GM12878 (cell line): Measurements from ENCODE around the gene MGRN1. TPM values are rescaled to one million over a fixed set of nuclear protein-coding genes. Genes with fewer than 3 reads are reported as not detected.

Experiments
- ATAC-seq: fragments of 200-7000 bp; cut with Tn5 transposase; 3 replicates; pipeline ENCODE4 v1.9.1; 2020; ENCODE audit warnings: mild to moderate bottlenecking, moderate library complexity
- BruUV-seq: library from RNA; stranded (reverse); fragments of 400-500 nt; replicated peaks from 2 replicates; lab custom pipeline; 2021; lab: Mats Ljungman, UMichigan
- CTCF ChIA-PET: fragments of 300-600 bp; sonication (Branson Sonifier 250); formaldehyde crosslinking; extraction: SDS; loops from one replicate; lab custom pipeline; 2021; ENCODE audit warnings: inconsistent platforms; lab: Yijun Ruan, JAX
- POLR2A ChIA-PET: fragments of 350-600 bp; formaldehyde crosslinking; extraction: SDS; loops from one replicate; lab custom pipeline; 2021; ENCODE audit warnings: inconsistent platforms; lab: Charles Lee
- RAD21 ChIA-PET: fragments of 300-600 bp; sonication (Branson Sonifier 250); formaldehyde crosslinking; loops from one replicate; lab custom pipeline; 2023; ENCODE audit warnings: antibody characterized with exemption; ENCODE audit not compliant: unreplicated experiment; lab: Charles Lee
- SMC1A ChIA-PET: fragments of 300-600 bp; sonication (Branson Sonifier 250); formaldehyde crosslinking; loops from one replicate; lab custom pipeline; 2023; ENCODE audit not compliant: unreplicated experiment, uncharacterized antibody; lab: Charles Lee
- DNase-seq: peaks from one replicate; pipeline ENCODE4 v3.0.0-alpha.2; 2011; ENCODE audit warnings: low read depth, low spot score
- FAIRE-seq: peaks from 3 replicates; lab custom pipeline; 2011; peaks lifted over from hg19 to GRCh38; lab: Jason Lieb, UNC
- H2AFZ ChIP-seq: 2 replicates; pipeline ENCODE4 v1.6.0; 2011; ENCODE audit warnings: low read depth, low read length, control low read depth; ENCODE audit not compliant: control insufficient read depth
- H3K27ac ChIP-seq: 2 replicates; pipeline ENCODE4 v1.5.1; 2011; ENCODE audit warnings: control low read depth; ENCODE audit not compliant: control insufficient read depth, insufficient read depth
- H3K27me3 ChIP-seq, 2 experiments: replicated peaks in 1 of 2; 2 replicates each; pipeline versions ENCODE4 v1.6.0 to v1.6.1; 2011; ENCODE audit warnings: low read length in 1 of 2; ENCODE audit not compliant: control insufficient read depth in 2 of 2, insufficient read depth in 2 of 2
- H3K36me3 ChIP-seq, 2 experiments: 2 replicates each; pipeline ENCODE4 v1.5.1; 2011; ENCODE audit warnings: low read length in 1 of 2; ENCODE audit not compliant: control insufficient read depth in 2 of 2, insufficient read depth in 2 of 2
- H3K4me1 ChIP-seq: 2 replicates; pipeline ENCODE4 v1.6.1; 2011; ENCODE audit warnings: mild to moderate bottlenecking, low read length, moderate library complexity, mixed read lengths; ENCODE audit not compliant: control insufficient read depth, insufficient read depth
- H3K4me2 ChIP-seq: 2 replicates; pipeline ENCODE4 v1.6.0; 2011; ENCODE audit warnings: control low read depth; ENCODE audit not compliant: control insufficient read depth, insufficient read depth
- H3K4me3 ChIP-seq: fragments of 200-600 bp; sonication (generic); 2 replicates; pipeline ENCODE4 v1.5.1; 2016
- H3K79me2 ChIP-seq: 2 replicates; pipeline ENCODE4 v1.6.0; 2011; ENCODE audit warnings: low read length; ENCODE audit not compliant: control insufficient read depth, insufficient read depth
- H3K9ac ChIP-seq: 2 replicates; pipeline ENCODE4 v1.8.0; 2011; ENCODE audit warnings: low read length, control low read depth, mixed read lengths; ENCODE audit not compliant: control insufficient read depth, insufficient read depth
- H3K9me3 ChIP-seq: replicated peaks from 3 replicates; pipeline ENCODE4 v1.5.1; 2011; ENCODE audit warnings: mild to moderate bottlenecking, low read length; ENCODE audit not compliant: control insufficient read depth, insufficient read depth
- H4K20me1 ChIP-seq: 2 replicates; pipeline ENCODE4 v1.6.0; 2011; ENCODE audit not compliant: control insufficient read depth, insufficient read depth
- CHD1 ChIP-seq: IDR thresholded peaks from 2 replicates; pipeline ENCODE4 v1.6.1; 2012; ENCODE audit warnings: low read depth, low read length, improper control_type of control experiment
- EZH2 ChIP-seq: IDR thresholded peaks from 2 replicates; pipeline ENCODE4 v1.6.1; 2012; ENCODE audit warnings: low read depth, mild to moderate bottlenecking, control low read depth, inconsistent platforms, low read length, borderline replicate concordance; ENCODE audit not compliant: control insufficient read depth
- ZBED1 ChIP-seq: IDR thresholded peaks from 2 replicates; pipeline ENCODE4 v1.6.1; 2016; ENCODE audit warnings: borderline replicate concordance
- ZNF207 ChIP-seq: fragments of 450-650 bp; IDR thresholded peaks from 2 replicates; pipeline ENCODE4 v1.6.1; 2014; ENCODE audit warnings: antibody characterized with exemption, mild to moderate bottlenecking, borderline replicate concordance
- WGBS: methylation state at CpG from one replicate; pipeline ENCODE4 v1.1.6; 2016; ENCODE audit warnings: low lambda C conversion rate; ENCODE audit not compliant: insufficient replicate concordance, insufficient coverage; ENCODE audit errors: missing lambda C conversion rate; 5-methylcytosine and 5-hydroxymethylcytosine counted together
- in situ Hi-C: fragments of 300-500 bp; cut with MboI; formaldehyde crosslinking; loops from 9 replicates; pipeline ENCODE4 v1.14.3; 2018; ENCODE audit warnings: mixed read lengths
- intact Hi-C: fragments of 100-400 bp; cut with micrococcal nuclease; formaldehyde crosslinking; loops from one replicate; pipeline ENCODE4 v1.14.2; 2022; ENCODE audit not compliant: unreplicated experiment
- polyA plus RNA-seq, 11 experiments: library from polyadenylated mRNA; depleted of rRNA in 4 of 11; unstranded in 6 of 11; stranded (reverse) in 5 of 11; fragments of >200 nt; fragmentation: Nextera tagmentation in 4 of 11; fragmentation: Illumina TruSeq in 1 of 11; extraction: Ambion mirVana in 4 of 11; extraction: Trizol in 1 of 11; gene quantifications; 1 replicate in 1 of 11; 2 replicates in 10 of 11; pipeline versions ENCODE4 v1.2.1 to v1.2.3, GENCODE V29; 2011 to 2016; ENCODE audit warnings: inconsistent platforms in 2 of 11, missing spikeins in 2 of 11, low read depth in 1 of 11
- total RNA-seq, 4 experiments: library from RNA; depleted of rRNA in 3 of 4; stranded (reverse); fragments of >200 nt in 3 of 4; fragmentation: Illumina TruSeq in 1 of 4; extraction: Trizol in 1 of 4; gene quantifications; 2 replicates each; pipeline versions ENCODE4 v1.2.1 to v1.2.3, GENCODE V29; 2013 to 2021

MGRN1 gene
- total and polyA plus RNA-seq, 10 of the 15 experiments (the other 5 are each of a cell fraction or from before 2014, with no cell fraction given): 0.35 to 86.7 (median 14.6) TPM

DNA sequence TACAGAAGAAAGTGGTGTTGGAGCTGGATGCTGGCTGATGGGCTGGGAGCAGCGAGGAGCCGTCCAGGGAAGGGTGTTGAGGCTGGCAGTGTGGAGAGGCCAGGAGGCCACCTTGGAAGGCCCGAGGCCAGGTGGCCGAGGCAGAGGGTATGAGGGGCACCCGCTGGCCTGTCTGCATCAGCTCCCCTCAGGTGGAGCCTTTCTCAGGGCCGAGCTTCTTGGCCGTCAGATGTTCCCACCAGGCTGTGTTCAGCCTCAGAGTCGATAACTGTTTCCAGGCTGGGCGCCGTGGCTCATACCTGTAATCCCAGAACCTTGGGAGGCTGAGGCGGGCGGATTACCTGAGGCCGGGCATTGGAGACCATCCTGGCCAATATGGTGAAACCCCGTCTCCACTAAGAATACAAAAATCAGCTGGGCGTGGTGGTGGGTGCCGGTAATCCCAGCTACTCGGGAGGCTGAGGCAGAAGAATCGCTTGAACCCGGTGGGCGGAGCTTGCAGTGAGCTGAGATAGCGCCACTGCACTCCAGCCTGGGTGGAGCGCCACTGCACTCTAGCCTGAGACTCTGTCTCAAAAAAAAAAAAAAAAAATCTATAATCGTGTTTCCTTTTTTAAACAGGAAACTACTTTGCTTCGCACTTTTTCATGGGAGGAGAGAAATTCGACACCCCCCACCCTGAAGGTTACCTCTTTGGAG, 25.3 kb downstream of the MGRN1 start:
- no peaks in the 10 kb centered on the region for H3K27me3 ChIP-seq
- no peak overlapping the region for H3K27ac ChIP-seq
- no peak overlapping the region for H2AFZ ChIP-seq
- intact Hi-C loops (loop anchor here (1.0 kb wide), 1 partner anchor 14 kb away; no protein-coding TSS in a partner anchor), in situ Hi-C loops (no loop called here)
- ATAC-seq: no peak; the same call in 2 of the 3 replicates
- H3K4me1 ChIP-seq: no peaks in the 10 kb centered on the region
- no peaks in the 10 kb centered on the region for H3K9me3 ChIP-seq
- 89% methylated on average over 25 of the region's 25 CpGs for WGBS
- H3K4me2 ChIP-seq: no peak overlapping the region
- FAIRE-seq: no peak
- H3K9ac ChIP-seq: no peak overlapping the region
- BruUV-seq: no TSS peak
- H3K36me3 ChIP-seq: peaks cover 15 to 29% of the 10 kb centered on the region in 2 experiments; a peak in 3 of 4 replicates
- SMC1A ChIA-PET: interaction anchor here (1.2 kb wide), 1 partner anchor 143 kb away, joined by 3 read pairs; no protein-coding TSS in a partner anchor
- H3K4me3 ChIP-seq: no peak overlapping the region
- POLR2A ChIA-PET: no interaction called here
- no peak for DNase-seq
- CTCF ChIA-PET: interaction anchor here (0.5 to 1.8 kb wide), 9 partner anchors 9 to 360 kb away, joined by 3 to 11 read pairs (median 4); partner anchors contain the start of genes ANKS3 and DNAAF8
- TF ChIP-seq ZBED1 (no peak), CHD1 (no peak), ZNF207 (no peak), EZH2 (no peak)
- RAD21 ChIA-PET: interaction anchor here (1.0 to 1.6 kb wide), 2 partner anchors 33 to 145 kb away, joined by 3 to 5 read pairs; no protein-coding TSS in a partner anchor
- no peaks in the 10 kb centered on the region; the same call in none of the 2 replicates for H3K79me2 ChIP-seq
- H4K20me1 ChIP-seq: no peaks in the 10 kb centered on the region
